ENCODE results near the gene CIRBP. TPM values are rescaled to one million over a fixed set of nuclear protein-coding genes. Genes with fewer than 3 reads are reported as not detected.

The CIRBP gene
- total and polyA plus RNA-seq, 2 donors, result 229 to 693 TPM

- peaks cover 26 to 40% of the 10 kb centered on the region in 2 donors for H3K36me3 ChIP-seq (ENCODE audit: control insufficient read depth in 2 of 2, insufficient read depth in 2 of 2, low read length in 1 of 2)
- H3K27ac ChIP-seq (ENCODE audit: low read depth in 1 of 2, low read length in 1 of 2), result no peak overlapping the region
- H3K4me3 ChIP-seq (ENCODE audit: low read length in 2 of 2), result no peak overlapping the region
- H3K9me3 ChIP-seq (ENCODE audit: control insufficient read depth in 2 of 2, insufficient read depth in 1 of 2, low read length in 1 of 2), result peaks cover 0 to 8% of the 10 kb centered on the region in 2 donors
- H3K4me1 ChIP-seq (ENCODE audit: control insufficient read depth in 2 of 2, insufficient read depth in 2 of 2, low read length in 2 of 2), result peaks cover 17 to 29% of the 10 kb centered on the region in 2 donors
- peaks cover 10 to 15% of the 10 kb centered on the region in 2 donors for H3K27me3 ChIP-seq (ENCODE audit: control insufficient read depth in 2 of 2, insufficient read depth in 1 of 2, low read length in 1 of 2)
- DNase-seq (ENCODE audit: low read depth in 6 of 9, low spot score in 9 of 9), result no peak
- WGBS, result 97% methylated on average over 25 of the region's 25 CpGs
Observed at GRCh38 chr19:1278713-1279660, 9.9 kb downstream of the CIRBP start.

DNA sequence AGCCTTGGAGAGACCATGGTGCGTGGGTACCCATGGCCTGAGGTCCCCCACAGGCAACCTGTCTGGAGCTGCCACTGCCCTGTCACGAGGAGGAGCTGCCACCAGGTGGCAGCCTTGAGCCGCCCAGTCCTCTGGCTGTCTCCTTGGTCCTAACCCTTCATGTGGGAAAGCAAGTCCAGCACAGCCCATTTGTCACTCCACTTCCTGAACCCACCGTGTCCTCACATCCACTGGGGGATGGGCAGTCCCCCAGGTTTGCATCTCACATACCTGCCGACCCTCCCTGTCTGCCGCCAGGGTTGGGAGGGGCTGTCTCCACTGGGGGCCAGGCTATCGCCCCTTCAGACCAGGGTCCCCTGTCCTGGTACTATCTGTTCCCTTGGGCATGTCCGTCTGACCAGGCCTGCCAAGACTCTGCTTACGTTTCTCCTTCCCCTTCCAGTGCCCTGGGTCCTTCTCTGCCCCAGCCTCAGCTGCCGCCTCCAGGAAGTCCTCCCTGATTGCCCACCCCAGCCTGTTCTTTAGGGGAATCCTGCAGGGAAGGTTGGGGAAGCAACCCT is 10.7 kb downstream of the CIRBP start:
- peaks cover 17 to 31% of the 10 kb centered on the region in 2 donors for H3K36me3 ChIP-seq (ENCODE audit: control insufficient read depth in 2 of 2, insufficient read depth in 2 of 2, low read length in 1 of 2)
- peaks cover 14 to 20% of the 10 kb centered on the region in 2 donors for H3K4me1 ChIP-seq (ENCODE audit: control insufficient read depth in 2 of 2, insufficient read depth in 2 of 2, low read length in 2 of 2)
- H3K4me3 ChIP-seq (ENCODE audit: low read length in 2 of 2), result no peak overlapping the region
- no peak overlapping the region for H3K27ac ChIP-seq (ENCODE audit: low read depth in 1 of 2, low read length in 1 of 2)
- DNase-seq (ENCODE audit: low read depth in 6 of 9, low spot score in 9 of 9), result peak in 4 of 9 donors; percentile 73 to 89 (median 80)
- peaks cover 19 to 23% of the 10 kb centered on the region in 2 donors for H3K27me3 ChIP-seq (ENCODE audit: control insufficient read depth in 2 of 2, insufficient read depth in 1 of 2, low read length in 1 of 2)
- peaks cover 0 to 3% of the 10 kb centered on the region in 2 donors for H3K9me3 ChIP-seq (ENCODE audit: control insufficient read depth in 2 of 2, insufficient read depth in 1 of 2, low read length in 1 of 2)
- 57% methylated on average over 10 of the region's 10 CpGs for WGBS

- Histone ChIP-seq H3K27ac (ENCODE audit: low read depth in 1 of 2, low read length in 1 of 2) (no peak overlapping the region), H3K4me3 (ENCODE audit: low read length in 2 of 2) (no peak overlapping the region), H3K36me3 (ENCODE audit: control insufficient read depth in 2 of 2, insufficient read depth in 2 of 2, low read length in 1 of 2) (peaks cover 14 to 29% of the 10 kb centered on the region in 2 donors), H3K9me3 (ENCODE audit: control insufficient read depth in 2 of 2, insufficient read depth in 1 of 2, low read length in 1 of 2) (peaks cover 0 to 7% of the 10 kb centered on the region in 2 donors), H3K27me3 (ENCODE audit: control insufficient read depth in 2 of 2, insufficient read depth in 1 of 2, low read length in 1 of 2) (peaks cover 29 to 30% of the 10 kb centered on the region in 2 donors), H3K4me1 (ENCODE audit: control insufficient read depth in 2 of 2, insufficient read depth in 2 of 2, low read length in 2 of 2) (peaks cover 11 to 16% of the 10 kb centered on the region in 2 donors)
- no peak for DNase-seq (ENCODE audit: low read depth in 6 of 9, low spot score in 9 of 9)
- WGBS, result 97% methylated on average over 53 of the region's 53 CpGs
Observed at GRCh38 chr19:1280636-1281568, 11.8 kb downstream of the CIRBP start.

GRCh38 chr19:1281569-1282287 is 12.6 kb downstream of the CIRBP start:
- Histone ChIP-seq H3K4me1 (ENCODE audit: control insufficient read depth in 2 of 2, insufficient read depth in 2 of 2, low read length in 2 of 2) (peaks cover 4 to 8% of the 10 kb centered on the region in 2 donors), H3K4me3 (ENCODE audit: low read length in 2 of 2) (no peak overlapping the region), H3K9me3 (ENCODE audit: control insufficient read depth in 2 of 2, insufficient read depth in 1 of 2, low read length in 1 of 2) (peaks cover 0 to 8% of the 10 kb centered on the region in 2 donors), H3K27me3 (ENCODE audit: control insufficient read depth in 2 of 2, insufficient read depth in 1 of 2, low read length in 1 of 2) (peaks cover 35 to 37% of the 10 kb centered on the region in 2 donors), H3K27ac (ENCODE audit: low read depth in 1 of 2, low read length in 1 of 2) (no peak overlapping the region), H3K36me3 (ENCODE audit: control insufficient read depth in 2 of 2, insufficient read depth in 2 of 2, low read length in 1 of 2) (peaks cover 14 to 28% of the 10 kb centered on the region in 2 donors)
- DNase-seq (ENCODE audit: low read depth in 6 of 9, low spot score in 9 of 9), result no peak
- WGBS, result 86% methylated on average over 15 of the region's 15 CpGs

GRCh38 chr19:1282588-1283206 is 13.6 kb downstream of the CIRBP start:
- H3K4me3 ChIP-seq (ENCODE audit: low read length in 2 of 2), result no peak overlapping the region
- WGBS, result 91% methylated on average over 18 of the region's 18 CpGs
- no peaks in the 10 kb centered on the region for H3K4me1 ChIP-seq (ENCODE audit: control insufficient read depth in 2 of 2, insufficient read depth in 2 of 2, low read length in 2 of 2)
- DNase-seq (ENCODE audit: low read depth in 6 of 9, low spot score in 9 of 9), result no peak
- peaks cover 14 to 20% of the 10 kb centered on the region in 2 donors for H3K36me3 ChIP-seq (ENCODE audit: control insufficient read depth in 2 of 2, insufficient read depth in 2 of 2, low read length in 1 of 2)
- H3K27ac ChIP-seq (ENCODE audit: low read depth in 1 of 2, low read length in 1 of 2), result no peak overlapping the region
- H3K27me3 ChIP-seq (ENCODE audit: control insufficient read depth in 2 of 2, insufficient read depth in 1 of 2, low read length in 1 of 2), result peaks cover 44 to 47% of the 10 kb centered on the region in 2 donors
- peaks cover 0 to 7% of the 10 kb centered on the region in 2 donors for H3K9me3 ChIP-seq (ENCODE audit: control insufficient read depth in 2 of 2, insufficient read depth in 1 of 2, low read length in 1 of 2)

- H3K4me3 ChIP-seq (ENCODE audit: low read length in 2 of 2), result no peak overlapping the region
- H3K27ac ChIP-seq (ENCODE audit: low read depth in 1 of 2, low read length in 1 of 2), result no peak overlapping the region
- peaks cover 11 to 13% of the 10 kb centered on the region in 2 donors for H3K36me3 ChIP-seq (ENCODE audit: control insufficient read depth in 2 of 2, insufficient read depth in 2 of 2, low read length in 1 of 2)
- no peak for DNase-seq (ENCODE audit: low read depth in 6 of 9, low spot score in 9 of 9)
- no peaks in the 10 kb centered on the region for H3K4me1 ChIP-seq (ENCODE audit: control insufficient read depth in 2 of 2, insufficient read depth in 2 of 2, low read length in 2 of 2)
- H3K27me3 ChIP-seq (ENCODE audit: control insufficient read depth in 2 of 2, insufficient read depth in 1 of 2, low read length in 1 of 2), result peaks cover 51 to 53% of the 10 kb centered on the region in 2 donors
- 84% methylated on average over 29 of the region's 29 CpGs for WGBS
- H3K9me3 ChIP-seq (ENCODE audit: control insufficient read depth in 2 of 2, insufficient read depth in 1 of 2, low read length in 1 of 2), result peaks cover 0 to 7% of the 10 kb centered on the region in 2 donors
Observed at GRCh38 chr19:1283207-1283916, 14.2 kb downstream of the CIRBP start.

GRCh38 chr19:1283917-1284292 is 14.8 kb downstream of the CIRBP start:
- Histone ChIP-seq H3K27me3 (ENCODE audit: control insufficient read depth in 2 of 2, insufficient read depth in 1 of 2, low read length in 1 of 2) (peaks cover 56 to 58% of the 10 kb centered on the region in 2 donors), H3K4me1 (ENCODE audit: control insufficient read depth in 2 of 2, insufficient read depth in 2 of 2, low read length in 2 of 2) (no peaks in the 10 kb centered on the region), H3K4me3 (ENCODE audit: low read length in 2 of 2) (no peak overlapping the region), H3K9me3 (ENCODE audit: control insufficient read depth in 2 of 2, insufficient read depth in 1 of 2, low read length in 1 of 2) (peaks cover 0 to 7% of the 10 kb centered on the region in 2 donors), H3K36me3 (ENCODE audit: control insufficient read depth in 2 of 2, insufficient read depth in 2 of 2, low read length in 1 of 2) (peaks cover 6 to 8% of the 10 kb centered on the region in 2 donors), H3K27ac (ENCODE audit: low read depth in 1 of 2, low read length in 1 of 2) (no peak overlapping the region)
- 86% methylated on average over 12 of the region's 12 CpGs for WGBS
- no peak for DNase-seq (ENCODE audit: low read depth in 6 of 9, low spot score in 9 of 9)

All from thymus (tissue), 11 donors.